DMS 273 (cell line): Measurements from ENCODE around the gene GPR84.

ENCODE experiments used
- DNase-seq: peaks from one replicate; lab custom pipeline; 2025; ENCODE audit not compliant: unreplicated experiment; lab: John Stamatoyannopoulos, UW

The GPR84 gene

GRCh38 chr12:54392485-54393206, 28.4 kb upstream of the GPR84 start:
- peak; percentile 20 for DNase-seq

GRCh38 chr12:54390668-54391551, 26.6 kb upstream of the GPR84 start:
- DNase-seq: peak; percentile 80

GRCh38 chr12:54390176-54390667, 25.9 kb upstream of the GPR84 start:
- peak; percentile 34 for DNase-seq

- DNase-seq: no peak
Observed at GRCh38 chr12:54389607-54390175, 25.4 kb upstream of the GPR84 start.

GRCh38 chr12:54389134-54389508, 24.8 kb upstream of the GPR84 start:
- no peak for DNase-seq

- no peak for DNase-seq
Observed at GRCh38 chr12:54388237-54389133, 24.2 kb upstream of the GPR84 start.

GRCh38 chr12:54387114-54387467, 22.8 kb upstream of the GPR84 start:
- no peak for DNase-seq

GRCh38 chr12:54386403-54387113, 22.3 kb upstream of the GPR84 start:
- DNase-seq: no peak

- DNase-seq: no peak
Observed at GRCh38 chr12:54385251-54385914, 21.1 kb upstream of the GPR84 start.

- DNase-seq: no peak
Observed at GRCh38 chr12:54384591-54385041, 20.3 kb upstream of the GPR84 start, which contains the start of gene ZNF385A. Gene ZNF385A, minus strand, starts transcription at chr12:54384733. Its CDS starts 219 bp downstream, at chr12:54384514.

- DNase-seq: no peak
Observed at GRCh38 chr12:54383041-54383609, 18.8 kb upstream of the GPR84 start.

- no peak for DNase-seq
Observed at GRCh38 chr12:54381136-54381535, 16.9 kb upstream of the GPR84 start.

- peak; percentile 94 for DNase-seq
Observed at GRCh38 chr12:54379398-54380201, 15.3 kb upstream of the GPR84 start.

GRCh38 chr12:54378796-54379397, 14.6 kb upstream of the GPR84 start:
- peak; percentile 65 for DNase-seq

GRCh38 chr12:54377797-54378515, 13.7 kb upstream of the GPR84 start:
- DNase-seq: no peak

GRCh38 chr12:54377007-54377406, 12.7 kb upstream of the GPR84 start:
- DNase-seq: no peak

- DNase-seq: no peak
Observed at GRCh38 chr12:54376596-54376995, 12.3 kb upstream of the GPR84 start.
